ENCODE results near the gene RUNX1.

RUNX1 gene

DNA sequence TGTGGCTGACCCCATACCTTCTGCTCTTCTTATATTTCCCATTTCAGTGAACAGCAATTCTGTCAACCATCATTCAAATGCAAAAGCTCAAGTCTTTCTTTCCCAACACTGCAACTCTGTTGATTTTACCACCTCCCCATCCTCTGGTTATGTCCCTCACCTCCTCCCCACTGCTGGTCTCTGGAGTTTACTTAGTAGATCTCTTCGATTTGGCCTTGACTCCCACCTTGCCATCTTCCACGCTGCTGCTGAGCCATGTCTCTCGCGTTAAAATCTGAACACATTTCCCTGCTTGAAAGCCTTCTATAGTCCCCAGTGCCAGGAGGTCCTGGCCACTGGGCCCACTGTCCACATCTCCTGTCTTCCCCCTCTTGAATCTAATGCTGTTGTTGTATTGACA, 125.5 kb downstream of the RUNX1 start:
- DNase-seq (ENCODE audit: low spot score), result no peak

DNA sequence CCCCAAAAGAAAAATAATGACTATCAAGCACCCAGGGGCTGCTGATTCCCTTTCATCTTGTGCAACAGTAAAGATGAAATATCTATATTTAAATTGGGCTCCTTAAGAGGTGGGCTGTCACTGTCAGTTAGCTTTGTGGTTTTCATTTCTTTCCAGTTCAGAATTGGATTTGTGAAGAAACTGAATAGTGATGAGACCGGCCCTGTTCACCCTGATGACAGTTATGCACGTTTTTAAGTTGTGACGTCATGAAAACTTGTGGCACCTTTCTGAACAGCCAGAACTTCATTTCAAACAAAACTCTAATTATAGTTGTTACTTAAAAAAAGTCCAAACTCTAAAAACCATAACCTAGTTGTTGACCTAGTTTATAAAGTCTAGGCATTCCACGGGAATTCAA, 125.9 kb downstream of the RUNX1 start:
- no peak for DNase-seq (ENCODE audit: low spot score)

DNA sequence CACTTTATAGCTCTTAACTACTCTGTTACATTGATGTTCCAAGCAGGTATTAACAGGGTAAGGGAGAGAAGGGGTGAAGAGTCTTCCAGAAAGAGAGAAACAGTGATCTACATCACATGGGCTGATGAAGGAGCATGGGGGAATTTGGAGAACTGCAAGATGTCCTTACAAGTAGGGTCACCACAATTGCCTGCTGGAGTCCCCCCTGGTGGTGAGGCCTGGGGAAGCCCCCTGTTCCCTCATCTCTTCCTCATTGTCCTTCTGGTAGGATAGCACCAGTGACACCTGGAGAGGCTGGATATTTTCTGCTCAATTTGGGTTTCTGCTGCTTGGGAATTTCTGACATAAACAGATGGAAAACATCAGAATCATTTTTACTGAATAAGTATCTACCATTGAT, 126.6 kb downstream of the RUNX1 start:
- no peak for DNase-seq (ENCODE audit: low spot score)

DNA sequence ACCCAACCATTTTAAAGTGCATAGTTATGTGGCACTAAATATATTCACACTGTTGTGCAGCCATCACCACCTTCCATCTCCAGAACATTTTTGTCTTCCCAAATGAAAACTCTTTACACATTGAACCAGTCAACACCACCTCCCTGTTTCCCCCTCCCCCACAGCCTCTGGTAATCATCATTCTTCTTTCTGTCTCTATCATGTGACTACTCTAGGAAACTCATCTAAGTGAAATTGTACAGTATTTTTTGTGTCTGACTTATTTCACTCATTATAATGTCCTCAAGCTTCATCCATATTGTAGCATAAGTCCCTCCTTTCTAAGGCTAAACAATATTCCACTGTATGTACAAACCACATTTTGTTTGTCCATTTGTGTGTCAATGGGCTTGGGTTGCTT, 128.0 kb downstream of the RUNX1 start:
- no peak for DNase-seq (ENCODE audit: low spot score)

DNA sequence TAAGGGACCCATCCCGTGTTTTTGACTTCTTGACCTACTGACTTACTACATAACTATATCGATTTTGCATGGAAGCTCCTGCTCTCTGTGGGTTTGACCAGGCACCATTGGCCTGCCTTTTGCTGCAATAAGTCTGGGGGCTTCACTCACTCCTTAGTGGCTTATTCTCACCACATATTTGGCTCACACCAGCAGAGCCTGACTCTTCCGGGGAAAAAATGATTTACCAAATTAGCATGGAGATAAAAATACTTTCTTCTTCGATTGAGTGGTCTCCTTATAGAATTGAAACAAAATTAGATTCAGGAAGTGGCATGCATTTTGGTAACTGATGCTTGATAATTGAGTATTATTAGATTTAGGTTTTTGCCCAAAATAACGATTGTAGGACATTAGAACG, 129.7 kb downstream of the RUNX1 start:
- DNase-seq (ENCODE audit: low spot score), result no peak

DNA sequence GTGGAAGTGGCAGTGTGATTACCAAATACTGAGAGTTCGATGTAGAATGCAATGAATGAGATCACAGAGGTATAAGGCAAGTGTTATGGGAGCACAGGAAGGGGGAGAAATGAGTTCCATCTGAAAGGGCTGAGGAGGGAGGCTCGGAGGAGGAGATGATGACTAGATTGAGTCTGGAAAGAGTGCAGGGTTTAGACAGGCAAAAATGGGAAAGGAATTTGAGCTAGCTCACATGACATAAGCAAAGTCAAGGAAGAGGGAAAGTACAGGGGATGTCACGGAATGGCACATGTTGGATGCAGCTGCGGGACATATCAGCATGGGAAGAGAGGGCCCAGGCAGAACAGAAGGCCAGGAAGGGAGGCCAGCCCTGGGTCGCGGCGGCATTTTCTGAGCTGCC, 132.7 kb downstream of the RUNX1 start:
- DNase-seq (ENCODE audit: low spot score), result no peak

DNA sequence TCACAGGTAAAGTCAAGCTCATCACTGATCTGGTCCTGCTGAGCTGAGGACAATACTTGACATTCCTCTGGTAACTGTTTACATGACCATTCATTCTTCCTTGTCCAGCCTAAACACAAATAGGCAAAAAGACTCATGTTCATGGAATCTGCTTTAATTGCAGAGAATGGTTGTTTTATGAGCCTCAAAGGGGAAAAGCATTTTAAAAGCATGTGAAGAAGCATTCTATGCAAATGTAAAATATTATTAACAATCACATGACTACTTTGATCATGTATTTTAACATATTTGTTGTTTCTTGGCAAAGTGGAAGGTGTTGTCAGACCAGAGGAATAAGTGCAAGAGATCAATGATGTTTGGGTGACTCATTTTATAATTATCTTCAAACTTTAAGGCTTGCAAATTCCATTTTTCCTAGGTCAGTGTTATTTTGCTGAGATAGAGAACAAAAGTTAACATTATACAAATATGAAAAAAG, 133.7 kb downstream of the RUNX1 start:
- DNase-seq (ENCODE audit: low spot score), result no peak

DNA sequence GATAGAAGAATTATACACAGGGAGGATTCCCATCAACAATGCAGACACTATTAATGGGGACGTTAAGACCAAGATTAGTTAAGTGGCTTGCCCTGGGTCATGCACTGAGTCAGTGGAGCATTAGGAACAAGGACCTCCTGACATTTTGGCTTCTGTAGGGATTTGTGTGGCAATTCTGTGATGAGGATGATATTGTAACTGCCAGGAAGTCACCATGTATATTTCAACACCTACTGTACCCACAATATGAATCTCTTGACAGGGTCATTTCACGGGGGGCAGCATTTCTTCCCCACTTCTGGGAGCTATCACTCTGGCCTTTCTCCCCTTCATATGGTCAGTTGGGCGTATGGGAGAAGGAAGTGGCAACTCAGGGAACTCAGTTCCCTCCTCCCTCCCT, 134.9 kb downstream of the RUNX1 start:
- DNase-seq (ENCODE audit: low spot score), result no peak

DNA sequence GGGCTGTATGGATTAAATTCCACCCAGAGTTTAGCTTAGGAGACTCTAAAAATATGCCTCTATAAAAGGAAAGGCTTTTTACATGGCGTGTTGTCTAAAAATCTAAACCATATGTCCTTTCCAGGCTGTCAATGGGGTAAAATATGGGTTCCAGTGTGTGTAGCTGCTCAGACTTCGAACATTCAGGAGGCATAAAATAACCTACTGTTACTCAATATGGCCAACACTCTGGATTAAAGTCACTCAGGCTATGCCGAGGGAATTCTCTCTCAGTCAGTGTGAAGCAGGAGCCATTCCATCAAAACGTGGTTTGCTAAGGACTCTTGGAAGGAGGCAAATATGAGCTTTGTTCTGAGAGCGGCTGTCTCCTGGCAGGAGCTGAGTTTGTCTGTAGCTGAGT, 135.3 kb downstream of the RUNX1 start:
- DNase-seq (ENCODE audit: low spot score), result no peak

DNA sequence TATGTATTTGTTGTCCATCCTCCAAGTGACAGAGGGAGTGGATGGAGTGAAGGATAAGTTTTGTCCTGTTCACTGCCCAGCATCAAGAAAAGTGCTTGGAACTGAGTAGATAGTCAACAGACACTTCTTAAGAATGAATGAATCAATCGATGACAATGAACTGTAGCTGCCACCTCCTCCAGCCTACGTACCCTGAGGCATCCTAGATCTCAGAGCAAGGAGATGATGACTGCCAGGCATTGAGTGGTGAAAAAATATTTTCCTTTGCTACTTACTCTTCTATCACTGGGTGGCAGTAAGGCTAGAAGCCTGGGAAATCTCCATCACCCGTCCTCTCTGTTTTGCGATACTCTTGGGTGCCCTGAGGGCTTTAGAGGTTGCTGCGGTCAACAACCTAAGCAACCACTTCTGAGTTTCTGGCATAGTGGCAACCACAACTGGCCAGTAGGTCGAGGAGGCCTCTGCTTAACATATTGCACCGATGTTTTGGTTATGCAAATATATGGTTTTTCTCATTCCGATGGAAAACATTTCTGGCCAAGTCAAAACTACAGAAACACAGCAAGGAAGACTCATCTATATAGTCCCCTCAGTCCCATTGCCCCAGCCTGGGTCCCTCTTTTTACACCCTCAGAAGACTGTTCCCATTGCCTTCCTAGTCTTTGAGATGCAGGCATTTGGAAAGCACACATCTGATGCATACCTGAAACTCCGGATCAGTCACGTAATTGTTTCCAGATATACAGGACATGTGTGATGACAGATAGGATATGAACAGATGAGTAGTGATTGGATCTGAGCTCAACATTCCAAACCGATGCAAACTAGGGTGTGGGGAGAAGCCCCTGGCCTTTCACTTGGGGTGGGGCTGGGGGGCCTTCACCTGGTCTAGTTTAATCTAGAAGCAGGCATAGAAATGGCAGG, 136.8 kb downstream of the RUNX1 start:
- no peak for DNase-seq (ENCODE audit: low spot score)

DNA sequence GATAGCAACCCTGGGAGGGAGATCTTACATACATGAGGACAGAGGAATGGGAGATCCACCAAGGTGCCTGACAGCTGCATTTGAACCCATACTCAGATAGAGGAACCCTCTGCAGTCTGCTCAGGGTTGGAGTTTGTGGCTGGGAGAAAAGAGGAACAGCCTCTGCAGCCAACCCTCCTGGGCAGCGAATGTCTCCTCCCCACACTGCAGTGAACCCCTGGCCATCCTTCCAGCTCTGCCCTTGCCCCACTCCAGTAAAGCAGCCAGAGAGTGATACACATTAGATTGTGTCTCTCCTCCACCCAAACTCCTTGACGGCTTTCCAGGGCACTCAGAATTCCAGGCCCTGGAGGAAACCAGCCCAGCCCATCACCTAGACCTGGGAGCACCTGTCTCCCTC, 137.7 kb downstream of the RUNX1 start:
- no peak for DNase-seq (ENCODE audit: low spot score)

DNA sequence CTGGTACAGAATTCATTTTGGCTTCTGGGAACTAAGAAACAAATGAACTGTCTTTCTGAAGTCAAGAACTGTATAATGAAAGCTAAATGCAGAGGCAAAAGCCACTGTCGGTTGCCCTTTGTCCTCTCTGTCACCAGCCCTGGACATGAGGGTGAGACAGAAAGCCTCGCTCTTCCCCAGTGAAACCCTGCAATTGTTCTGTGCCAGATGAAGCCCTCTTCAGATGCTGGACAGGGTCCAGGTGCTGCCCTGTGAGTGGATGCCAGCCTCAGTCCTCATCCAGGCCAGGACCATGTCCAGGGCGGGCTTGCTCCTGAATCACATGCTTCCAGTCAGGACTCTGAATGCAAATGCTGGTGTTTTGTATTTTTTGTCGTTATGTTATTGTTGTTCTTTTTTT, 138.7 kb downstream of the RUNX1 start:
- peak; percentile 87 for DNase-seq (ENCODE audit: low spot score)

DNA sequence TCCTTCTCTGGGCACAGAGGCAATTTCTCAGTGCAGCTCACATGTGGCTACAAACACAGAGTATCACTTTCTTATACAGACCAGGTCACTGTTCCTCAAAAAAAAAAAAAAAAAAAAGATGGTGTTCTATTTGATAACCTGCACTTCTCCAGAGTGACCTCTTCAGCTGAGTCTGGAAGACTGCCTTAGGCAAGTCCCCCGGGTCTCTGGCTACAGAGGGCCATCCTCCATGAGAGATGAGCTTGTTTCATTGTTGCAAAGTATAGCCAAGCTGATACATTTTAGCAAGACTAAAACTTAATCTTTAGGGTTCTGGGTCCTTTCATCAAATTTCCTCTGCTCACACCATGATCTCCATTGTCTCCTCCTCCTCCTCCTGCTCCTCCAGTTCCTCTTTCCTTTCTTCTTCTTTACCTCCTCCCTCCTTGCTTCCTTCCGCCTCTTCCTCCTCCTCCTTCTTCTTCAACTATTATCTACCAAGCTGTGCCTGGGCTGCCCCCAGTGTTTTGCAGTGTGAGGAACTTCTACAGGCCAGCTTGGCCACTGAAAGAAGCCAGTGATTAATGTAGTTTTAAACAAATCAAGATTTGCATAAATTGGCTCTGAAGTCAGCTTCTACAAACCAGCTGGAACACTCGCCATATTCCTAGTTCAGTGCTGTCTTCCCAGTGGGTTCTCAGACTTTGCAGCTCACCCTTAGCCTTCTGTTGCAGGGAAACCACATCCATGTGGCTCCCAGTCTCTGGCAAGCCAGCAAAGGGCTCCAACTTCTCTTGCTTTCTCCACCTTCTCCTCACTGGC, 139.4 kb downstream of the RUNX1 start:
- peak; percentile 12 for DNase-seq (ENCODE audit: low spot score)

DNA sequence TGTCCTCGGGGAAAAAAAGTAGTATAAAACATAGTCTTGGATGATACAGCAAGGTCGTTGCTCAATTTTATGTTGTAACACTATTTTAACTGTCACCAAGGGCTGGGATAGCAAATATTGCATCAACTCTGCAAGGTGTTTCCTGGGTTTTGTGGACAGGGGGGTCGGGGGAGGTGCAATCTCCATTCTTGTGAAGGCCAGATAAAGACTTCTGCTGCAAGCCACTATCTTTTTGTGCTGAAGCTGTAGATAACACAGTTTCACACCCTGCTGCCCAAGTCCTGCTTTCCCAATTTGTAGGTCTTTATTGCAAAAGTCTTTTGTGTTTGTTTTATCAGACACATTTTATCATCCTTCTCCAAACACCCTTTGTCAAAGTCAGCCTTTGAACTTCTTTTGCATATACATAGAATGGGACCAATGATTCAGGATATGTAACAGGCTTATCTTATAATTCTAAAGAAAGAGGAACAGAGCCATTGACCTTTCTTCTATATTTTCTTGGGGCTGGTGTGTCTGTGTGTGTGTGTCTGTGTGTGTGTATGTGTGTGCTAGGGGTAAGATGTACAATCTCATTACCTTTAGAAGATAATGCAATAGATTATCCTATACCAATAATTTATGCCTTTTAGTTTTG, 140.6 kb downstream of the RUNX1 start:
- peak; percentile 49 for DNase-seq (ENCODE audit: low spot score)

DNA sequence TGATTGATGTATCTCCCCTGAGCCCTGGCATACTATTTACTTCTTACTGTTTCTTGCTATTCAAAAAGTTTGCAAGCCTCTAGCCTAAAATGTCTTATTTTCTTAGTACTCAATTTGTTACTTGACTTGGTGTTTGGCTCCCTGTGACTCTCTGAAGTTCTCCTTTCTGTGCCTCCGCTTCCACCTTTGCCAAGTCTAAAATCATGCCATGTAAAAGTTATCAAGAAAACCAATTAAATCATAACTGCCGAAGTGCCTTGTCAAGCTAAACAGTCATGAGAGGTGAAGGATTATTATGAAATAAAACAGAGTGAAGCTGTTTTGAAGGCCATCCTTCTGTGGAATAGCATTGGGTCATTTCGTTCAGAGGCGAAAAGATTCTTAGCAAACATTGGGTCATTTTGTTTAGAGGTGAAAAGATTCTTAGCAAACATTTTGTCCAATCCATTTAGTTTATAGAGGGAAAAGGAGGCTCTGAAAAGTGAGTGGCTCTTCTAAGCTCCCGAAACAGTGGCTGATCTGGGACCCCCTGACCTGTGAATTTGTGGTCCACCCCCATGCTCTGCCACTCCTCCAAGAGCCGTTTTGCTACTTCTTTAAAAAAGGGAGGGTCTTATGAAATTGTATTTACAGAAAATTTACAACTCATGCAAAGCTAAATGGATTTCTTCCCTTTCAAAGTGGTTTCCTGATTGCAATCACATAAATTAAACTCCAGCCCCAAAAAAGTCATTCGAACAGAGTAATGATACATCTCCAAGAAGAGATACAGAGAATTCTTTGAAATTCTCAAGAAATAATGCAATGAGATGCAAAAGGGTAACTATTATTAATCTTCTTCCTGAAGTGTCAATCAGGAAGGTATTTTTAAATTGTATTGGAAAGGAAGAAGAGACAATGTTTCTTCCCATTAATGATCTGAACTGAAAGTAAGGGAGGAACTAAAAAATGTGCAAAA, 141.4 kb downstream of the RUNX1 start:
- DNase-seq (ENCODE audit: low spot score), result peak; percentile 14

DNA sequence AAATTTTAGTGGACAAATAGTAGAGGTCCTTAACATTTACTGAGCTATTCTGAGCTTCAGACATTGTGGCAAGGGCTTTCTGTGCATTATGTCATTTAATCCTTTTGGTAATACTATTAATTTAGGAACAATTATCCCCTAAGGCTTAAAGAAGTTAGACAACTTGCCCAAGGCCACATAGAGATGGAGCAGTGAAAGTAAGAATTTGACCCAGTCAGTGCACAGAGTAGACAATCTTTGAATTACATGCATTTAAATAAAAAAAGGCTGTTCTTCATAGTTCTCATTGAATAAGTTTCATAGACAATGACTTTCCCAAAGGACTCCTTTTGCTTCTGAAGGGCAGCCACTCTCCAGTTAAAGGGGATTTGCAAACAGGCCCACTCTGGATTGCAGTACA, 142.7 kb downstream of the RUNX1 start:
- DNase-seq (ENCODE audit: low spot score), result no peak

DNA sequence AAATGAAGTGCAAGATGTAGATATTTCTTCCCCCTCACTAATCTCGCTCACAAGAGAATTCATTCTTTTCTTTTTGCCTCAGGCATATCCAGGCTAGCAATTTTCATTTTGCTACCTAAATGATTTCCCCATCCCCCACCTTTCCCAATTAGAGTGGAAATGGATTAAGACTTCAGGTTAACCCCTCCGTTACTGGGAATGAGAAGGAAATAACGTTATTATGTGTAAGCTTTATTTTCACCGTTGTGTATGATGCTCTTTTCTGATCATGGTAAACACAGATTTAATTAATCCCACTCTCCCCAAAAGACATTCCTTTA, 143.9 kb downstream of the RUNX1 start:
- no peak for DNase-seq (ENCODE audit: low spot score)

DNA sequence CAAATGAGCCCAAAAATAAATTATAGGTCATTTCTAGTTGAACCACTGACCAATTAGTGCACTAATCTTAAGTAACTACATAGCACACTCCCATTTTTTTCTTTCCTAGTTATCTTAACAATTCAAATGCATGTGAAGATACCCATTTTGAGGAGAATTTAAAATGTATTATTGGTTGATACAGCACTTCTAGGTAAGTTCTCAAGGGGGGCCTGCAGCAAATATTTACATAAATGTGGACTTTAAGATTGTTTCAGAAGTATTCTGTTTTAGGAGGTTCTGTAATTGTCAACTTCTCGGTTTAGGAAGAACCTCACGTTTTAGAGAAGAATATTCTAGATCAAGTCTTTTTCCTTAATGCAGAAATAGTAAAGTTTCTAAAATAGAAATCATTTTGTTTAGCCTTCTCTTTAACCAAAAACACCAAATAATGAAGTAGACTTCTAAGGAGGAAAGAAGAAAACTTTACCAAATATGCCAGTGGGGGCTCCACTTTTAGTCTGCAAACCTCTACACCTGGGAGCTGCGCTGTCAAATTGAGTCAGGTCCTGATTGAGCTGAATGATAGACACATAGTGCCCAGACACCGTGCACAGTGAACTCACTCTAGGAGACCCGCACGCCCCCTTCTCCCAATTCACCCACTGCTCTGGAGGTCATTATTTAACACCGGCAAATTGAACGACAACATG, 144.4 kb downstream of the RUNX1 start:
- DNase-seq (ENCODE audit: low spot score), result no peak

DNA sequence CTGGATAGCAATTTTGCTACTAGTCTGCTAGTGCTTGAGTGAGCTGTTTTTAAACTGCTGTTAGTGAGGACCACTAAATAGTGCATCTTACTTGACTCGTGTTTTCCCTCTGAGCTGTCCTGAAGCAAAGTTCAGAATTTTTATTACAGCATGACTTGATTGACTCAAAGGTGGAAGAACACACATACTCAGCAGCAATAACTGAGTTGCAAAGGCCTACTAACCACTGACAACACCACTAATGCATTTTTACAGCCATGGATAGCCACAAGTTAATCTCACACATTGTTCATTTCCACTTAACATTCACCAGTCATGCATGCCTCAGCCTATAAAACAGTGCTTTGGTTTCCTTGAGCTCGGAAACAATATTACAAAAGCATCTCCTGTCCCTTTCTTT, 148.7 kb downstream of the RUNX1 start:
- no peak for DNase-seq (ENCODE audit: low spot score)

DNA sequence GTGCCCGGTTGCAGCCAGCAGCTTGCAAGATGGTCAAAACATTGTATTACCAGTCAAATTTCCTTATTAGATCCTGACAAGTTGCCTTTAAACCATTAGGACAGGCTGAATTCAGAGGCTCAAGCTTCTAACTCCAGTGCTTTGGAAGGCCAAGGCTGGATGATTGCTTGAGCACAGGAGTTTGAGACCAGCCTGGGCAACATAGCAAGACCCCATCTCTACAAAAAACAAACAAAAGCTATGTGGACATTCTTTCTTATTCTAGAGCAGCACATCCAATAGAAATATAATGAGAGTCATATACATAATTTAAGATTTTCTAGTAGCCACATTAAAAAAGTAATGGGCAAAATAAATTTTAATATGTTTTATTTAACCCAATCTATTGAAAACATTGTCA, 149.3 kb downstream of the RUNX1 start:
- DNase-seq (ENCODE audit: low spot score), result no peak

DNA sequence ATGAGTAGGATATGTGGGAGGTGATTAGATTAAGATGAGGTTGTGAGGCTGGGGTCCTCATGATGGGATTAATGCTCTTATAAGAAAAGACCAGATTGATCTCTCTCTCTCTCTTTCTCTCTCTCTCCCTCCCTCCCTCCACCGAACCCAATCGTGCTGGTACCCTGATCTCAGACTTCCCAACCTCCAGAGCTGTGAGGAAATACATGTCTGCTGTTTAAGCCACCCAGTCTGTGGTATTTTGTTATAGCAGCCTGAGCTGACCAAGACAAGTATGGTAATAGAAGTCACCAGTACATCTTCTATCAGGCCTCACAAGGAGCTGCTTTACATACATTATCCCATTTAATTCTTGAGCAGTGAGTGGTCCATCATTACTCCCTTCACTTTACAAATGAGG, 149.8 kb downstream of the RUNX1 start:
- no peak for DNase-seq (ENCODE audit: low spot score)

All from pons (tissue), 1 donor.